Fibroblast of lung (primary cell): Measurements from ENCODE around the gene FGGY.

ENCODE experiments used
- CTCF ChIP-seq, 2 donors: IDR thresholded peaks in 1 of 2; conservative IDR thresholded peaks in 1 of 2; 1 replicate in 1 of 2; 2 replicates in 1 of 2; pipeline ENCODE4 v1.5.1; 2011 to 2012; ENCODE audit warnings: low read length in 2 of 2, control low read depth in 1 of 2, inconsistent platforms in 1 of 2, low read depth in 1 of 2, mild to moderate bottlenecking in 1 of 2
- EZH2 ChIP-seq: IDR thresholded peaks from 2 replicates; pipeline ENCODE4 v1.5.1; 2012; ENCODE audit warnings: low read length, control low read depth, mild to moderate bottlenecking; ENCODE audit errors: missing control alignments

- TF ChIP-seq CTCF (conservative IDR thresholded peaks at IDR 0.05 in 1 of 2, IDR thresholded peaks at IDR 0.05 in 1 of 2; ENCODE audit: low read depth in 1 of 2, low read length in 2 of 2) (no peak), EZH2 (no peak)
Observed at GRCh38 chr1:59526240-59526639, 229.3 kb downstream of the FGGY start.
